Neural progenitor cell (in vitro differentiated cells): ENCODE data around the gene LMO4.

Experiments used
- EZH2 ChIP-seq: fragments of 200-600 bp; sonication (generic); IDR thresholded peaks from 2 replicates; pipeline ENCODE4 v1.6.1; 2017; ENCODE audit warnings: antibody characterized with exemption, mild to moderate bottlenecking, moderate library complexity
- EZH2phosphoT487 ChIP-seq: fragments of 200-600 bp; sonication (generic); IDR thresholded peaks from 2 replicates; pipeline ENCODE4 v1.6.1; 2017; ENCODE audit warnings: antibody characterized with exemption
- TF ChIP-seq, protein P1 (sequence below): fragments of 200-600 bp; sonication (generic); IDR thresholded peaks from 2 replicates; pipeline ENCODE4 v1.5.1; 2017; ENCODE audit warnings: antibody characterized with exemption, mild to moderate bottlenecking

DNA sequence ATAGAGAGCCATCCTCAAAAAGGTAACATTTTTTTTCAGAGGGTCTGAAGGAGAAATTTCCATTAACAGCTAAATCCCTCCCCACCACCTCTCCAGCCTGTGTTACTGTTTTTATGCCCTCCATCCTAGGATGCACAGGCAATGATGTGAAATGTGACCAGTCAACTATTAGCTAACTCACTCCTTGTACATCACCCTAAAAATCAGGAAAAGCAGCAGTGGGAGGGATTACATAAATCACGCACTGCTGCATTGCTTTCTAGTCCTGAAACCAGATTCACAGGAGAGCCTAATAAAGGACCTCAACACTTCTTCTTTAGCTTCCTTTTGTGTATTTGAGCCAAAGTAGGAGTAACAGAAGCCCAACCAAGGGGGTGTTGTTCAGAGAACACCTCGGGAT, 66.3 kb downstream of the LMO4 start:
- TF ChIP-seq EZH2, result no peak
- TF ChIP-seq, protein P1, sequence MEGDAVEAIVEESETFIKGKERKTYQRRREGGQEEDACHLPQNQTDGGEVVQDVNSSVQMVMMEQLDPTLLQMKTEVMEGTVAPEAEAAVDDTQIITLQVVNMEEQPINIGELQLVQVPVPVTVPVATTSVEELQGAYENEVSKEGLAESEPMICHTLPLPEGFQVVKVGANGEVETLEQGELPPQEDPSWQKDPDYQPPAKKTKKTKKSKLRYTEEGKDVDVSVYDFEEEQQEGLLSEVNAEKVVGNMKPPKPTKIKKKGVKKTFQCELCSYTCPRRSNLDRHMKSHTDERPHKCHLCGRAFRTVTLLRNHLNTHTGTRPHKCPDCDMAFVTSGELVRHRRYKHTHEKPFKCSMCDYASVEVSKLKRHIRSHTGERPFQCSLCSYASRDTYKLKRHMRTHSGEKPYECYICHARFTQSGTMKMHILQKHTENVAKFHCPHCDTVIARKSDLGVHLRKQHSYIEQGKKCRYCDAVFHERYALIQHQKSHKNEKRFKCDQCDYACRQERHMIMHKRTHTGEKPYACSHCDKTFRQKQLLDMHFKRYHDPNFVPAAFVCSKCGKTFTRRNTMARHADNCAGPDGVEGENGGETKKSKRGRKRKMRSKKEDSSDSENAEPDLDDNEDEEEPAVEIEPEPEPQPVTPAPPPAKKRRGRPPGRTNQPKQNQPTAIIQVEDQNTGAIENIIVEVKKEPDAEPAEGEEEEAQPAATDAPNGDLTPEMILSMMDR, result no peak
- no peak for TF ChIP-seq EZH2phosphoT487
